K562 (cell line): Measurements from ENCODE around the gene MTIF3. TPM values are rescaled to one million over a fixed set of nuclear protein-coding genes. Genes with fewer than 3 reads are reported as not detected.

Experiments used
- ATAC-seq: fragments of 200-7000 bp; cut with Tn5 transposase; 3 replicates; pipeline ENCODE4 v1.9.1; 2020; ENCODE audit warnings: moderate library complexity
- BruUV-seq: library from RNA; stranded (reverse); fragments of 400-500 nt; replicated peaks from 2 replicates; lab custom pipeline; 2021; lab: Mats Ljungman, UMichigan
- CTCF ChIA-PET: fragments of 300-600 bp; formaldehyde crosslinking; extraction: SDS; loops from one replicate; lab custom pipeline; 2021; ENCODE audit warnings: low intra/inter-chr PET ratio; lab: Yijun Ruan, JAX
- POLR2A ChIA-PET: fragments of 300-600, 350-650 bp; sonication (Branson Sonifier 250); formaldehyde crosslinking; extraction: SDS; loops from one replicate; lab custom pipeline; 2021; ENCODE audit warnings: antibody characterized with exemption, inconsistent platforms; lab: Yijun Ruan, JAX
- DNase-seq, 4 experiments: peaks; one replicate each; pipeline versions ENCODE4 v3.0.0 to v3.0.0-alpha.2; 2011 to 2018; ENCODE audit warnings: low spot score in 3 of 4, mixed read lengths in 3 of 4; ENCODE audit errors: extremely low read depth in 1 of 4
- FAIRE-seq: peaks from 2 replicates; lab custom pipeline; 2011; peaks lifted over from hg19 to GRCh38; lab: Jason Lieb, UNC
- H2AFZ ChIP-seq: 2 replicates; pipeline ENCODE4 v1.6.0; 2011; ENCODE audit warnings: low read depth, low read length, control low read depth, inconsistent platforms
- H3K27ac ChIP-seq: fragments of 200-600 bp; 3 replicates; pipeline ENCODE4 v1.8.0; 2011; ENCODE audit warnings: low read depth, mild to moderate bottlenecking, control low read depth, inconsistent platforms, low read length, moderate library complexity, mixed read lengths; ENCODE audit errors: extremely low read depth
- H3K27me3 ChIP-seq, 2 experiments: fragments of 300-600 bp in 1 of 2; 2 replicates in 1 of 2; 3 replicates in 1 of 2; pipeline versions ENCODE4 v1.6.0 to v1.8.0; 2011; ENCODE audit warnings: inconsistent platforms in 2 of 2, low read length in 2 of 2, mild to moderate bottlenecking in 1 of 2, mixed read lengths in 1 of 2, moderate library complexity in 1 of 2; ENCODE audit not compliant: control insufficient read depth in 2 of 2, insufficient read depth in 2 of 2
- H3K36me3 ChIP-seq: fragments of 300-600 bp; 3 replicates; pipeline ENCODE4 v1.8.0; 2011; ENCODE audit warnings: mild to moderate bottlenecking, low read length, inconsistent platforms; ENCODE audit not compliant: control insufficient read depth, insufficient read depth
- H3K4me1 ChIP-seq, 2 experiments: fragments of 200-600 bp in 1 of 2; replicated peaks in 1 of 2; 2 replicates in 1 of 2; 3 replicates in 1 of 2; pipeline versions ENCODE4 v1.5.1 to v1.8.0; 2011; ENCODE audit warnings: inconsistent platforms in 2 of 2, low read length in 2 of 2, mild to moderate bottlenecking in 1 of 2, mixed read lengths in 1 of 2, moderate library complexity in 1 of 2; ENCODE audit not compliant: control insufficient read depth in 2 of 2, insufficient read depth in 2 of 2
- H3K4me2 ChIP-seq: 2 replicates; pipeline ENCODE4 v1.6.1; 2011; ENCODE audit warnings: low read length, control low read depth, inconsistent platforms, mixed read lengths; ENCODE audit not compliant: insufficient read depth
- H3K4me3 ChIP-seq: fragments of 200-600 bp; sonication (generic), shearing (Covaris generic); 2 replicates; pipeline ENCODE4 v1.5.1; 2016; ENCODE audit warnings: control low read depth, inconsistent platforms
- H3K79me2 ChIP-seq: fragments of 200-600 bp; 3 replicates; pipeline ENCODE4 v1.8.0; 2011; ENCODE audit warnings: low read length, inconsistent platforms; ENCODE audit not compliant: control insufficient read depth, insufficient read depth
- H3K9ac ChIP-seq, 2 experiments: 2 replicates each; pipeline versions ENCODE4 v1.6.0 to v1.6.1; 2011; ENCODE audit warnings: low read depth in 2 of 2, low read length in 2 of 2, control low read depth in 1 of 2, inconsistent platforms in 1 of 2, mild to moderate bottlenecking in 1 of 2, mixed read lengths in 1 of 2; ENCODE audit not compliant: insufficient read depth in 1 of 2
- H3K9me1 ChIP-seq: one replicate; pipeline ENCODE4 v1.6.0; 2011; ENCODE audit warnings: inconsistent platforms, mild to moderate bottlenecking, low read length, moderate library complexity; ENCODE audit not compliant: control insufficient read depth, insufficient read depth
- H3K9me3 ChIP-seq: replicated peaks from 2 replicates; pipeline ENCODE4 v1.5.1; 2011; ENCODE audit warnings: low read depth, low read length, inconsistent platforms; ENCODE audit not compliant: control insufficient read depth, insufficient read depth
- H4K20me1 ChIP-seq: replicated peaks from 2 replicates; pipeline ENCODE4 v1.6.1; 2011; ENCODE audit warnings: low read length, inconsistent platforms, mixed read lengths; ENCODE audit not compliant: control insufficient read depth, insufficient read depth
- RBM14 ChIP-seq: fragments of 200-400 bp; formaldehyde crosslinking; IDR thresholded peaks from 2 replicates; pipeline ENCODE4 v1.6.1; 2018; ENCODE audit warnings: low read depth, mild to moderate bottlenecking, low read length, moderate library complexity, borderline replicate concordance; ENCODE audit not compliant: insufficient read depth
- REST ChIP-seq, 2 experiments: fragments of 450-650 bp; formaldehyde crosslinking in 1 of 2; IDR thresholded peaks; 2 replicates each; pipeline versions ENCODE4 v1.4.0 to v1.6.1; 2014 to 2020; ENCODE audit warnings: mild to moderate bottlenecking in 2 of 2, borderline replicate concordance in 1 of 2, low read depth in 1 of 2
- SIN3A ChIP-seq, 2 experiments: fragments of 150-350 bp in 1 of 2; IDR thresholded peaks; 2 replicates each; pipeline ENCODE4 v1.6.1; 2011 to 2016; ENCODE audit warnings: borderline replicate concordance in 2 of 2, low read depth in 2 of 2, low read length in 2 of 2, mild to moderate bottlenecking in 2 of 2, moderate library complexity in 2 of 2; ENCODE audit not compliant: control insufficient read depth in 1 of 2
- SMARCC2 ChIP-seq: fragments of 450-650 bp; IDR thresholded peaks from 2 replicates; pipeline ENCODE4 v1.6.1; 2017; ENCODE audit warnings: antibody characterized with exemption, moderate library complexity, mild to moderate bottlenecking, low read depth
- TEAD2 ChIP-seq: fragments of 450-650 bp; IDR thresholded peaks from 2 replicates; pipeline ENCODE4 v1.6.1; 2016; ENCODE audit warnings: missing genetic modification characterization, control low read depth, missing compliant biosample characterization
- ZNF232 ChIP-seq: sonication (generic); formaldehyde crosslinking; IDR thresholded peaks from 2 replicates; pipeline ENCODE4 v1.8.0; 2022; ENCODE audit warnings: mild to moderate bottlenecking, missing genetic modification reagents
- WGBS: fragments of 100-300 bp; shearing (Covaris generic); methylation state at CpG from one replicate; pipeline ENCODE4 v1.1.6; 2016; ENCODE audit warnings: low coverage, mixed read lengths; ENCODE audit not compliant: insufficient coverage; ENCODE audit errors: missing lambda C conversion rate; 5-methylcytosine and 5-hydroxymethylcytosine counted together
- in situ Hi-C: fragments of 300-500 bp; cut with MboI; formaldehyde crosslinking; loops from 4 replicates; pipeline ENCODE4 v1.15.0; 2018; ENCODE audit warnings: inconsistent platforms, mixed read lengths
- intact Hi-C: fragments of 100-400 bp; cut with micrococcal nuclease; formaldehyde crosslinking; loops from 2 replicates; pipeline ENCODE4 v1.14.2; 2022
- polyA plus RNA-seq, 8 experiments: library from polyadenylated mRNA; depleted of rRNA in 4 of 8; stranded (reverse) in 5 of 8; unstranded in 3 of 8; fragments of >200 nt; fragmentation: Nextera tagmentation in 2 of 8; fragmentation: Illumina TruSeq in 1 of 8; extraction: Ambion mirVana in 2 of 8; extraction: Trizol in 1 of 8; gene quantifications; 2 replicates each; pipeline versions ENCODE4 v1.2.1 to v1.2.3, GENCODE V29; 2011 to 2014; ENCODE audit warnings: inconsistent platforms in 1 of 8, missing spikeins in 1 of 8
- total RNA-seq, 7 experiments: library from RNA; depleted of rRNA in 6 of 7; stranded (reverse); fragments of >200 nt in 6 of 7; fragmentation: Illumina TruSeq in 2 of 7; extraction: Trizol in 2 of 7; gene quantifications; 2 replicates each; pipeline versions ENCODE4 v1.2.1 to v1.2.3, GENCODE V29; 2011 to 2021; ENCODE audit warnings: low replicate concordance in 1 of 7
- TF ChIP-seq, protein P1 (sequence below): fragments of 200-400 bp; formaldehyde crosslinking; IDR thresholded peaks from 2 replicates; pipeline ENCODE4 v1.6.1; 2017; ENCODE audit warnings: mild to moderate bottlenecking, low read depth, low read length, moderate library complexity
- TF ChIP-seq, protein P2 (sequence below): fragments of 450-650 bp; IDR thresholded peaks from 2 replicates; pipeline ENCODE4 v1.7.1; 2018; ENCODE audit warnings: mild to moderate bottlenecking, low read depth; ENCODE audit not compliant: partially characterized antibody

MTIF3 gene
- total and polyA plus RNA-seq, 9 of the 15 experiments (the other 6 are each of a cell fraction or from before 2014, with no cell fraction given): 23.5 to 73.6 (median 45.2) TPM

DNA sequence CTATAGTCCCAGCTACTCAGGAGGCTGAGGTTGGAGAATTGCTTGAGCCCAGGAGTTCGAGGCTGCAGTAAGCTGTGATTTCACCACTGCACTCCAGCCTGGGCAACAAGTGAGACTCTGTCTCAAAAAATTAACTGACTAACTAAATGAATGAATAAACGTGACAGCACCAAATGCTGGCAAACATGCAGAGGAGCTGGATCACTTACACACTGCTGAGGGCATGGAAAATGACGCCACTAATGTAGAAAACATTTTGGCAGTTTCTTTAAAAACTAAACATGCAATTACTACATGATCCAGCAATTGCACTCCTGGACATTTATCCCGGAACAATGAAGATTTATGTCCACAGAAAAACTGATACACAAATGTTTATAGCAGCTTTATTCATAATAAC lies 57.3 kb downstream of the MTIF3 start:
- in situ Hi-C loops (no loop called here), intact Hi-C loops (no loop called here)
- no peaks in the 10 kb centered on the region for H3K79me2 ChIP-seq
- peaks cover 6 to 15% of the 10 kb centered on the region in 2 experiments; a peak in 4 of 5 replicates for H3K27me3 ChIP-seq
- H3K9me1 ChIP-seq: no peaks in the 10 kb centered on the region
- WGBS: 0% methylated on average over 3 of the region's 4 CpGs
- no peaks in the 10 kb centered on the region for H3K4me1 ChIP-seq
- H4K20me1 ChIP-seq: no peaks in the 10 kb centered on the region
- no peak overlapping the region for H3K27ac ChIP-seq
- H2AFZ ChIP-seq: no peak overlapping the region
- H3K4me2 ChIP-seq: no peak overlapping the region
- ChIA-PET POLR2A (no interaction called here), CTCF (no interaction called here)
- ATAC-seq (no peak), FAIRE-seq (no peak), DNase-seq (no peak)
- H3K36me3 ChIP-seq: no peaks in the 10 kb centered on the region
- no peak overlapping the region for H3K9ac ChIP-seq
- no TSS peak for BruUV-seq
- H3K4me3 ChIP-seq: no peak overlapping the region
- H3K9me3 ChIP-seq: no peaks in the 10 kb centered on the region
- TF ChIP-seq RBM14 (no peak), REST (IDR thresholded peaks at IDR 0.05; ENCODE audit: borderline replicate concordance) (no peak), REST (CRISPR knock-in tag; IDR thresholded peaks at IDR 0.05; ENCODE audit: low read depth) (no peak), SMARCC2 (no peak), ZNF232 (CRISPR knock-in tag) (no peak), SIN3A (IDR thresholded peaks at IDR 0.05; ENCODE audit: borderline replicate concordance in 2 of 2, control insufficient read depth in 1 of 2, low read depth in 2 of 2, low read length in 2 of 2) (no peak), TEAD2 (no peak)
- TF ChIP-seq, protein P1, sequence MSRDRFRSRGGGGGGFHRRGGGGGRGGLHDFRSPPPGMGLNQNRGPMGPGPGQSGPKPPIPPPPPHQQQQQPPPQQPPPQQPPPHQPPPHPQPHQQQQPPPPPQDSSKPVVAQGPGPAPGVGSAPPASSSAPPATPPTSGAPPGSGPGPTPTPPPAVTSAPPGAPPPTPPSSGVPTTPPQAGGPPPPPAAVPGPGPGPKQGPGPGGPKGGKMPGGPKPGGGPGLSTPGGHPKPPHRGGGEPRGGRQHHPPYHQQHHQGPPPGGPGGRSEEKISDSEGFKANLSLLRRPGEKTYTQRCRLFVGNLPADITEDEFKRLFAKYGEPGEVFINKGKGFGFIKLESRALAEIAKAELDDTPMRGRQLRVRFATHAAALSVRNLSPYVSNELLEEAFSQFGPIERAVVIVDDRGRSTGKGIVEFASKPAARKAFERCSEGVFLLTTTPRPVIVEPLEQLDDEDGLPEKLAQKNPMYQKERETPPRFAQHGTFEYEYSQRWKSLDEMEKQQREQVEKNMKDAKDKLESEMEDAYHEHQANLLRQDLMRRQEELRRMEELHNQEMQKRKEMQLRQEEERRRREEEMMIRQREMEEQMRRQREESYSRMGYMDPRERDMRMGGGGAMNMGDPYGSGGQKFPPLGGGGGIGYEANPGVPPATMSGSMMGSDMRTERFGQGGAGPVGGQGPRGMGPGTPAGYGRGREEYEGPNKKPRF: no peak
- TF ChIP-seq, protein P2, sequence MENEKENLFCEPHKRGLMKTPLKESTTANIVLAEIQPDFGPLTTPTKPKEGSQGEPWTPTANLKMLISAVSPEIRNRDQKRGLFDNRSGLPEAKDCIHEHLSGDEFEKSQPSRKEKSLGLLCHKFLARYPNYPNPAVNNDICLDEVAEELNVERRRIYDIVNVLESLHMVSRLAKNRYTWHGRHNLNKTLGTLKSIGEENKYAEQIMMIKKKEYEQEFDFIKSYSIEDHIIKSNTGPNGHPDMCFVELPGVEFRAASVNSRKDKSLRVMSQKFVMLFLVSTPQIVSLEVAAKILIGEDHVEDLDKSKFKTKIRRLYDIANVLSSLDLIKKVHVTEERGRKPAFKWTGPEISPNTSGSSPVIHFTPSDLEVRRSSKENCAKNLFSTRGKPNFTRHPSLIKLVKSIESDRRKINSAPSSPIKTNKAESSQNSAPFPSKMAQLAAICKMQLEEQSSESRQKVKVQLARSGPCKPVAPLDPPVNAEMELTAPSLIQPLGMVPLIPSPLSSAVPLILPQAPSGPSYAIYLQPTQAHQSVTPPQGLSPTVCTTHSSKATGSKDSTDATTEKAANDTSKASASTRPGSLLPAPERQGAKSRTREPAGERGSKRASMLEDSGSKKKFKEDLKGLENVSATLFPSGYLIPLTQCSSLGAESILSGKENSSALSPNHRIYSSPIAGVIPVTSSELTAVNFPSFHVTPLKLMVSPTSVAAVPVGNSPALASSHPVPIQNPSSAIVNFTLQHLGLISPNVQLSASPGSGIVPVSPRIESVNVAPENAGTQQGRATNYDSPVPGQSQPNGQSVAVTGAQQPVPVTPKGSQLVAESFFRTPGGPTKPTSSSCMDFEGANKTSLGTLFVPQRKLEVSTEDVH: no peak
